Measurements from ENCODE around the gene WDSUB1. TPM values are rescaled to one million over a fixed set of nuclear protein-coding genes. Genes with fewer than 3 reads are reported as not detected.

Gene WDSUB1
- total and polyA plus RNA-seq, 9 of the 15 experiments (the other 6 are each of a cell fraction or from before 2014, with no cell fraction given) = 5.2 to 13.7 (median 9.4) TPM

GRCh38 chr2:159243529-159243928, 43.0 kb downstream of the WDSUB1 start (continued):
- TF ChIP-seq, protein P1, sequence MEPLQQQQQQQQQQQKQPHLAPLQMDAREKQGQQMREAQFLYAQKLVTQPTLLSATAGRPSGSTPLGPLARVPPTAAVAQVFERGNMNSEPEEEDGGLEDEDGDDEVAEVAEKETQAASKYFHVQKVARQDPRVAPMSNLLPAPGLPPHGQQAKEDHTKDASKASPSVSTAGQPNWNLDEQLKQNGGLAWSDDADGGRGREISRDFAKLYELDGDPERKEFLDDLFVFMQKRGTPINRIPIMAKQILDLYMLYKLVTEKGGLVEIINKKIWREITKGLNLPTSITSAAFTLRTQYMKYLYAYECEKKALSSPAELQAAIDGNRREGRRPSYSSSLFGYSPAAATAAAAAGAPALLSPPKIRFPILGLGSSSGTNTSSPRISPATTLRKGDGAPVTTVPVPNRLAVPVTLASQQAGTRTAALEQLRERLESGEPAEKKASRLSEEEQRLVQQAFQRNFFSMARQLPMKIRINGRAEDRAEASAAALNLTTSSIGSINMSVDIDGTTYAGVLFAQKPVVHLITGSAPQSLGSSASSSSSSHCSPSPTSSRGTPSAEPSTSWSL (CRISPR knock-in tag; IDR thresholded peaks at IDR 0.05; ENCODE audit: borderline replicate concordance) = no peak
- TF ChIP-seq, protein P2, sequence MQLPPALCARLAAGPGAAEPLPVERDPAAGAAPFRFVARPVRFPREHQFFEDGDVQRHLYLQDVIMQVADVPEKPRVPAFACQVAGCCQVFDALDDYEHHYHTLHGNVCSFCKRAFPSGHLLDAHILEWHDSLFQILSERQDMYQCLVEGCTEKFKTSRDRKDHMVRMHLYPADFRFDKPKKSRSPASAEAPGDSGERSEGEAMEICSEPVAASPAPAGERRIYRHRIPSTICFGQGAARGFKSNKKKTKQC (CRISPR knock-in tag; IDR thresholded peaks at IDR 0.05) = no peak
- TF ChIP-seq SREBF1 (IDR thresholded peaks at IDR 0.05; ENCODE audit: borderline replicate concordance, low read depth, low read length) (no peak), NR1H2 (CRISPR knock-in tag; IDR thresholded peaks at IDR 0.05) (no peak), HNRNPL (IDR thresholded peaks at IDR 0.05; ENCODE audit: low read depth, low read length) (no peak), MXI1 (IDR thresholded peaks at IDR 0.05; ENCODE audit: low read depth, low read length) (no peak), ZNF175 (CRISPR knock-in tag; IDR thresholded peaks at IDR 0.05; ENCODE audit: low read depth) (no peak), MTA3 (IDR thresholded peaks at IDR 0.05; ENCODE audit: borderline replicate concordance) (no peak)

DNA sequence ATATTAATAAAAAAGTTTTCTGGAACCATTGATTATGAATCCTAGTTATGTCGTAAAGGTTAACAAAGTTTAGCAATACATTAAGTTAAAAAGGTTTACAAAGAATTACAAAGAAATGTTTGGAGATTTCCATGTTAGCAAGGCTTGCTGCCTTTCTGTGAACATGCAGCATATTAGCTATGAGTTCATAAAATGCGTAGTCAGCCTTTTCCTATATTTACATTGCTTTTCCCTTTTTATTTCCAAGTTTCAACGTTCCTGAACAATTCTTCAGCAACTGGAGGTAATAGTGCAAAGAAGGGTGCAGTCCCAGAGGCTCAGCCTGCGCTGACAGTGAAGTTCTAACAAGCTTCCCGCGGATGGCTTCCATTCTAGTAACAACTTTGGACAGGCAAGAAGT, 51.6 kb downstream of the WDSUB1 start:
- ChIA-PET POLR2A (interaction anchor here (1.2 to 1.3 kb wide), 2 partner anchors 11 to 15 kb away, joined by 3 to 4 read pairs; no protein-coding TSS in a partner anchor), CTCF (ENCODE audit: low intra/inter-chr PET ratio) (no interaction called here)
- Histone ChIP-seq H3K4me3 (no peak overlapping the region), H3K9me1 (ENCODE audit: control insufficient read depth, insufficient read depth, low read length) (no peaks in the 10 kb centered on the region), H3K4me1 (replicated peaks in 1 of 2; ENCODE audit: control insufficient read depth in 2 of 2, insufficient read depth in 2 of 2, low read length in 2 of 2) (no peaks in the 10 kb centered on the region; a peak in 1 of 5 replicates), H3K79me2 (ENCODE audit: control insufficient read depth, insufficient read depth, low read length) (no peaks in the 10 kb centered on the region), H3K4me2 (ENCODE audit: insufficient read depth, low read length) (no peak overlapping the region), H4K20me1 (replicated peaks; ENCODE audit: control insufficient read depth, insufficient read depth, low read length) (no peaks in the 10 kb centered on the region), H3K9me3 (replicated peaks; ENCODE audit: control insufficient read depth, insufficient read depth, low read depth, low read length) (no peaks in the 10 kb centered on the region), H2AFZ (ENCODE audit: low read depth, low read length) (no peak overlapping the region), H3K36me3 (ENCODE audit: control insufficient read depth, insufficient read depth, low read length) (no peaks in the 10 kb centered on the region; the same call in 1 of the 3 replicates), H3K27ac (ENCODE audit: extremely low read depth, low read depth, low read length) (no peak overlapping the region), H3K9ac (ENCODE audit: insufficient read depth in 1 of 2, low read depth in 2 of 2, low read length in 2 of 2) (no peak overlapping the region), H3K27me3 (ENCODE audit: control insufficient read depth in 2 of 2, insufficient read depth in 2 of 2, low read length in 2 of 2) (no peaks in the 10 kb centered on the region)
- in situ Hi-C loops (cut with MboI) = no loop called here
- intact Hi-C loops (cut with micrococcal nuclease) = no loop called here
- ATAC-seq = no peak
- no peak for DNase-seq (ENCODE audit: extremely low read depth in 1 of 4, low spot score in 3 of 4)
- WGBS (ENCODE audit: insufficient coverage, low coverage, missing lambda C conversion rate) = 81% methylated on average over 6 of the region's 6 CpGs
- no peak for FAIRE-seq
- no TSS peak for BruUV-seq (replicated peaks)
- TF ChIP-seq, protein P1 (CRISPR knock-in tag; IDR thresholded peaks at IDR 0.05; ENCODE audit: borderline replicate concordance) = no peak
- TF ChIP-seq MAFK (IDR thresholded peaks at IDR 0.05; ENCODE audit: low read length) = peak; percentile 42
- TF ChIP-seq XRCC3 (IDR thresholded peaks at IDR 0.05) = no peak
- peak; percentile 38 for TF ChIP-seq MAFG (tag; conservative IDR thresholded peaks at IDR 0.05)
- peak; percentile 82 for TF ChIP-seq ZNF316 (IDR thresholded peaks at IDR 0.05)
- no peak for TF ChIP-seq DDX20 (tag; IDR thresholded peaks at IDR 0.05; ENCODE audit: low read depth)
- TF ChIP-seq, protein P3, sequence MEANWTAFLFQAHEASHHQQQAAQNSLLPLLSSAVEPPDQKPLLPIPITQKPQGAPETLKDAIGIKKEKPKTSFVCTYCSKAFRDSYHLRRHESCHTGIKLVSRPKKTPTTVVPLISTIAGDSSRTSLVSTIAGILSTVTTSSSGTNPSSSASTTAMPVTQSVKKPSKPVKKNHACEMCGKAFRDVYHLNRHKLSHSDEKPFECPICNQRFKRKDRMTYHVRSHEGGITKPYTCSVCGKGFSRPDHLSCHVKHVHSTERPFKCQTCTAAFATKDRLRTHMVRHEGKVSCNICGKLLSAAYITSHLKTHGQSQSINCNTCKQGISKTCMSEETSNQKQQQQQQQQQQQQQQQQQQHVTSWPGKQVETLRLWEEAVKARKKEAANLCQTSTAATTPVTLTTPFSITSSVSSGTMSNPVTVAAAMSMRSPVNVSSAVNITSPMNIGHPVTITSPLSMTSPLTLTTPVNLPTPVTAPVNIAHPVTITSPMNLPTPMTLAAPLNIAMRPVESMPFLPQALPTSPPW (CRISPR knock-in tag; IDR thresholded peaks at IDR 0.05) = no peak
- no peak for TF ChIP-seq RBM15 (IDR thresholded peaks at IDR 0.05; ENCODE audit: insufficient read depth, low read length)
- TF ChIP-seq KAT2B (IDR thresholded peaks at IDR 0.05; ENCODE audit: low read depth, low read length) = no peak
- TF ChIP-seq MAFF (IDR thresholded peaks at IDR 0.05; ENCODE audit: low read length) = peak; percentile 64; the same call in 1 of the 2 replicates

All from K562 (cell line).